ENCODE data around the gene CDK5RAP2. TPM values are rescaled to one million over a fixed set of nuclear protein-coding genes. Genes with fewer than 3 reads are reported as not detected.
"Not testable (repeated sequence)": the region's sequence is repeated elsewhere in the genome, so short reads cannot be mapped to it uniquely, and the experiment has no call there.

Gene CDK5RAP2
- total RNA-seq, 1 donor from 2014 or later: 74.0 TPM

GRCh38 chr9:120486347-120486746, 93.6 kb downstream of the CDK5RAP2 start:
- no peak for DNase-seq
- intact Hi-C loops (cut with DNase I): no loop called here
- peak; percentile 47 for ATAC-seq (ENCODE audit: poor library complexity)

- no peak for ATAC-seq (ENCODE audit: poor library complexity)
- intact Hi-C loops (cut with DNase I): no loop called here
- no peak for DNase-seq
Observed at GRCh38 chr9:120485788-120486187, 94.2 kb downstream of the CDK5RAP2 start.

GRCh38 chr9:120484162-120484561, 95.8 kb downstream of the CDK5RAP2 start:
- no peak for ATAC-seq (ENCODE audit: poor library complexity)
- DNase-seq: no peak
- intact Hi-C loops (cut with DNase I): no loop called here

DNA sequence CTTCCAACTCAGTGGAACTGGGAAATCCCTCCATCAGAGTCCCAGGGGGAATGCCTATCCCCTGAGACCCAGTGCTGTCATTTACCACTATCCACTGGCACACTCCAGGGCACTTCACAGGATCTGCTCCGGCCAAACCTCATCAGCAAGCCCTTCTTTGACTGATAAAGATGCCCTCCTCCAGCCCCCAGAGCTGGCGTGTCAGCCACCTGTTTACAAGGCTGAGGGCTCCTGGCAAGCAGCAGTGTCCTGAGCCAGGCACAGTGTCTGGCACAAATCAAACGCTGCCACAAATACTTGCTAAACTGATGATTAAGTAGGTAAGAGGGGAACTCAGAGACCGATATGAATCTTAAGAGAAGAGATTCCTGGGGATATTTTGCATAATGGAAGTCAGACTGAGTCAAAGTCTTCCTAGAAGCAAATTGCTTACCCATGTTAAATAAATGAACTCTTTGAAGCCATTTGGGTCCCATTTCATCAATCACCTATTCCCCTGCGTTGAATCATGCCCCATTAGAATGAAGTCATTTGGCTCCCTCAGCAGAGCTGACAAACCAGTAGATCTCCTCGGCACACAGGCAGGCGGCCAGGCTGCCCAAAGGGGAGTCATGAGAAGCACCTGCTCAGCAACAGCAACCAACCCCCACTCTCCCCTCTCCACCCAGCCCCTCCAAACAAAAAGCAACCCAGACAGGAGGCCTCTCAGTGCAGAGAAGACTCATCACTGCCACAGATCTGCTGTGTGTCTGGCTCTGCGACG, 97.4 kb downstream of the CDK5RAP2 start:
- intact Hi-C loops (cut with DNase I): no loop called here
- peak; percentile 76 for ATAC-seq (ENCODE audit: poor library complexity)
- peak; percentile 64 for DNase-seq

GRCh38 chr9:120481846-120482245, 98.1 kb downstream of the CDK5RAP2 start:
- intact Hi-C loops (cut with DNase I): no loop called here
- ATAC-seq (ENCODE audit: poor library complexity): no peak
- no peak for DNase-seq

DNA sequence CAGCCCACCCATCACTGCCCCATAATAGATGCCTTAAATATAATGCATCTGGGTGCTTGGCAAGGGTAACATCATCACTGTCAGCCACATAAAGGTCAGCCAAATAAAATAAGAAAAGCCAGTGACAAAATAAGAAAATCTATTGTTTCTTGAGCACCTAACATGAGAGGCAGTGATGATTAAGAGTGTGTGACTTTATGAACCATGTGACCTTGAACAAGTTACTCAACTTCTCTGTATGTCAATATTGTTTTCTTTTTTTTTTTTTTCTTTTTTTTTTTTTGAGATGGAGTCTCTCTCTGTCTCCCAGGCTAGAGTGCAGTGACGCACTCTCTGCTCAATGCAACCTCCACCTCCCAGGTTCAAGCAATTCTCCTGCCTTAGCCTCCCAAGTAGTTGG, 98.7 kb downstream of the CDK5RAP2 start:
- DNase-seq (no peak), ATAC-seq (ENCODE audit: poor library complexity) (no peak)
- intact Hi-C loops (cut with DNase I): no loop called here

DNA sequence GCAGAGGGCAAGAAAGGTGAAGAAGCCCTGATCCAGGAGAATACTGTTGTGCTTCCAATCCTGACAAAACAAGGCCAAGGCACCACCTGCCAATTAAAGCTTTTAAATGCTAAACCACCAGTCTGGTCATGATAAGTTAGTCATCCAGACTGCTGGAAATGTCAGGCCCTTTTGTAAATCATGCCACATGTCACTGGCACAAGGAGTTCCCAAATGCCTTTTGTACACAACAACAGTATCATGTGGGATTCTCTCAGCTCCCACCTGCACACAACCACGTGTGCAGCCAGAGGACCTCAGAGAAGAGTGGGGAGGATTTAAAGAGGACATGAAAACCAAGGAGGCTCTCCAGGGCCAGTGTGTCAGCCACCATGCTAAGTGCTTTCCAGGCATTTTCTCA, 99.3 kb downstream of the CDK5RAP2 start:
- peak; percentile 47 for ATAC-seq (ENCODE audit: poor library complexity)
- intact Hi-C loops (cut with DNase I): no loop called here
- DNase-seq: no peak

- intact Hi-C loops (cut with DNase I): loop anchor here (10.0 kb wide), 1 partner anchor 513 kb away; no protein-coding TSS in a partner anchor
- DNase-seq (no peak), ATAC-seq (ENCODE audit: poor library complexity) (no peak)
Observed at GRCh38 chr9:120478208-120478607, 101.8 kb downstream of the CDK5RAP2 start.

DNA sequence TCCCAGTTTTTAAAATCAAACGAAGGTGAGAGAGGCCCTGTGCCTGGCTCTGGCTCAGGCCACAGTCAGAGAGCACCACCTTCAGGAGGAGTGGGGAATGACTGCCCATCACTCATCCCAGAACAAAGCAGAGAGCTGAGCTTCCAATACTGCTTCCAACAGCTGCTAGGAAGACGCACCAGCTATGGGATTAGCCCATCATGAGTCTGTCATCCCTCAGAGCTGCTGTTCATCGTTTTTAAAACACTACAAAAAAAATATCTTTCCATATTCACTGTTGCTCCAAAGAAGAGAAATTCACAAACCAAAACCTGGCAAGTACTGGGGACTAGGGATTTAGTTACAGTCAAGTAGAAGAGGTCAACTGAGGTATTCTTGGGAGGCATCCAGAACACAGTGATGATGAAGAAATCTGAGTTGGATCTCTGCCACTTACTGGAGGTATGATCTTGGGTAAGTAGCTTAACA, 102.4 kb downstream of the CDK5RAP2 start:
- intact Hi-C loops (cut with DNase I): loop anchor here (10.0 kb wide), 1 partner anchor 513 kb away; no protein-coding TSS in a partner anchor

GRCh38 chr9:120475341-120475740, 104.6 kb downstream of the CDK5RAP2 start:
- ATAC-seq (ENCODE audit: poor library complexity): peak; percentile 32
- intact Hi-C loops (cut with DNase I): loop anchor here (10.0 kb wide), 1 partner anchor 511 kb away; no protein-coding TSS in a partner anchor

More for the DNA sequence above, 102.4 kb downstream of the CDK5RAP2 start:
- ATAC-seq (ENCODE audit: poor library complexity) (peak; percentile 78), DNase-seq (peak; percentile 68)

DNA sequence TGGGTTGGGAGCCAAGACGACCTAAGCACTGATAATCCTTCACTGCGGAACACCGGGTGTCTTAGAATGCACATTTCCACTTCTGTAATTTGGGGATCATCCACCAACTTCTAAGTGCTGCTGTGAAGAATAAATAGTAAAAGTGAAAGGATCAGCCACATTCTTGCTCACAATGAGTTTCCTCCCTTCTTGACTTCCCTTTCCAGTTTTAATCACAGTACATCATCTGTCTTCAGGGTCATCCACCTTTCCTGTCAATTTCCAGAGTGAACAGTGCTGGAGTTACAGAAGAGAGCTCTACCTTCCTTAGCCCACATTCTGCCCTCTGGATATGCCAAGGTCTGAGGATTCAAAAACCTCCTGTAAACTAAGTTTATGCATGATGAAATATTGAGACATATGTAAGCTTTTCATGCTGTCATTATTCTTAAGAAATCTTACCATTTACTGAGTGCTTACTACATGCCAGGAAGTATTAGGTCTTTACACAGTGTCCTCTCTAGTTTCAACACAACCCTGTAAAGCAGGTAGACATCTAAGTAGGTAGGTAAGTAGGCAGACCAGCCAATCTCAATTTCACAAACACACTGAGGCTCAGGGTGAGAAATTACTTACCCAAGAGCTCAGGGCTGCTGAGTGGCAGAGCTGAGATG, 105.2 kb downstream of the CDK5RAP2 start:
- no peak for DNase-seq
- ATAC-seq (ENCODE audit: poor library complexity): no peak
- intact Hi-C loops (cut with DNase I): loop anchor here (10.0 kb wide), 1 partner anchor 510 kb away; no protein-coding TSS in a partner anchor

More at GRCh38 chr9:120475341-120475740, 104.6 kb downstream of the CDK5RAP2 start:
- peak; percentile 45 for DNase-seq

- intact Hi-C loops (cut with DNase I): loop anchor here (10.0 kb wide), 1 partner anchor 509 kb away; no protein-coding TSS in a partner anchor
- DNase-seq (no peak), ATAC-seq (ENCODE audit: poor library complexity) (no peak)
Observed at GRCh38 chr9:120473608-120474007, 106.4 kb downstream of the CDK5RAP2 start.

DNA sequence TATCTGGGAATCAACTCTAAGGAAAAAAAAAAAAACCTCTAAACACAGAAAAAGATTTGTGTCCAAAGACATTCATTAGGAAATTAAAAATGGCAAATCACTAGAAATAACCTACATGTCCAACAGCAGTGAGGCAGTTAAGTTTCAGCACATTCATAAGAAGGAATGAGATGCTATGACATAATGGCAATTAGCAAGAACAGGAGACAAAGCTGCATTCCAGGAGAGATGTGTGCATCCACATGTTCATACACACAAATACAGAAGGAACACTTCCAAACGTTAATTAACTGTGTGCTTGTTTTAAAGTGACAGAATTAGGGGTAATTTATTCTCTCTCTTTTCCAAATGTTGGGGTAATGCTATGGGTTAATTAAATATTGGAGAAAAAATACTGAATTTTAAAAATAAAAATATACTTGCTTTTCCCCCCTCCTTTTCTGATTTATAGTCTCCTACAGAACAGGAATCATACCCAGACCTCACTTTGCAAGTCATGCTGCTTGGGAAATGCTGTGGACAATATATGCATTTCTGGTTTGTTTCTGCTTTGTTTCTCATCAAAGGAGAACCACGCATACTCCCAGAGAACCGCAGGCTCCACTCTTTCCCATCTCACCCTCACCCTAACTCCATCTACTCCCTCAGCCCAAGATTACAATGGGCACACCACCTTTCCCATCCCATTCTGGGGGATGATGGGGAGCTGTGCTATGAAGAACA, 114.1 kb downstream of the CDK5RAP2 start:
- DNase-seq (no peak), ATAC-seq (ENCODE audit: poor library complexity) (no peak)
- intact Hi-C loops (cut with DNase I): no loop called here

DNA sequence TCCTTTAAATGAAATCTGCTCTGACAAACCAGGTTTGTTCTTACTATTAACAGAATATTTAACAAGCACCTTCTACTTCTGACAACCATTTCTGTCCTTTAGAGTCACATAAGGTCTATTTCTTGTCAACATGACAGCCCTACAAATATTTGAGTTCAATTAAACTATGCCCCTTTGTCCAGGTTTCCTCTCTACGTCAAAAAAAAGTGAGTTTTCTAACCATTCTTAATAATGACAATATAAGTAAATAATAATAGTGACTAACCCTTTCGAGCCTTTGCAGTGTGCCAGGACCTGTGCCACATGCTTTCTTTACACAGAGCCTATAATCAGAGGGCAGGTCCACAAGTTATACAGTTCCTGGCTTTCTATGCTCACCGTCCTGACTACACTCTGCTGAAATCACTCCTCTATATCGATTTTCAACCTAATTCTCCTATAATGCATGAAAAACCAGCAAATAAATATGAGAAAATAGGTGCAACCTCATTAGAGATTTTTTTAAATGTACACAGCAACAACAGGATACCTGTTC, 115.0 kb downstream of the CDK5RAP2 start:
- DNase-seq: no peak
- no peak for ATAC-seq (ENCODE audit: poor library complexity)
- intact Hi-C loops (cut with DNase I): no loop called here

DNA sequence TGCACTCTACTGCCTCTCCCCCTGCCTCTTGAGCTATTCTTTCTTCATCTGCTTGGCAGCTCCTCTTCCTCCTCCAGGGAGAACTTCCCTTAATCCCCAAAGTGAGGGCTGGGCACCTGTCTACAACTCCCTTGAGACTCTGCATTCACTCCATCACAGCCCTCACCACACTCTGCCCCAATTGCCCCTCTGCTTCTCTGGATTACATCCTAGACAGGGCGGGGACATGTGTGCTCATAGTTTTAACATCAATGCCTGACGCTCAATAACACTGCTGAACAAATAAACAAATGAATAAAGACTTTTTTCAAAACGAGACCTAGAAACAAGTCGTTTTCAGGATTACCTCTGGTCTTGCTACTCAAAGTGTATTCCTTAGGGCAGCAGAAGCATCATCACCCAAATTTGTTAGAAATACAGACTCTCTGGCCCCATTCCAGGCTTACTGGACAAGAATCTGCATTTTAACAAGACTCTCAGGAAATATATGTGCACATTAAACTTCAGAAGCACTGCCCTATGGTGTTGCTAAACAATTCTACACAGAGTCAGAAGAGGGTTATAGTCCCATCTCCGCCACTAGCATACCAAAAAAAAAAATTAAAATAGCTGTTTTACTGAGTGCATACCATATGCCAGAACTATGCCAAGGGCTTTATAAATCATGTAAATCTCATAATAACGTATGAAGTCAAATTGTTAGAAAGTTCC, 115.6 kb downstream of the CDK5RAP2 start:
- DNase-seq (no peak), ATAC-seq (ENCODE audit: poor library complexity) (no peak)
- intact Hi-C loops (cut with DNase I): no loop called here

GRCh38 chr9:120463765-120464164, 116.2 kb downstream of the CDK5RAP2 start:
- intact Hi-C loops (cut with DNase I): no loop called here
- DNase-seq: no peak
- ATAC-seq (ENCODE audit: poor library complexity): no peak

GRCh38 chr9:120461677-120462076, 118.3 kb downstream of the CDK5RAP2 start:
- intact Hi-C loops (cut with DNase I); ATAC-seq (ENCODE audit: poor library complexity); DNase-seq: not testable (repeated sequence)

- intact Hi-C loops (cut with DNase I): no loop called here
- DNase-seq (no peak), ATAC-seq (ENCODE audit: poor library complexity) (no peak)
Observed at GRCh38 chr9:120456218-120456617, 123.7 kb downstream of the CDK5RAP2 start.

Measured in Right ventricle myocardium superior (tissue), 1 donor.